Muscle layer of colon (tissue), 2 donors: ENCODE data around the gene FAM151A.

Experiments
- H3K27ac ChIP-seq: one replicate; pipeline ENCODE4 v1.7.0; 2013; ENCODE audit warnings: low read depth, mild to moderate bottlenecking, low read length, moderate library complexity
- H3K27me3 ChIP-seq, 2 donors: one replicate each; pipeline ENCODE4 v1.7.0; 2013; ENCODE audit warnings: low read length in 2 of 2, mild to moderate bottlenecking in 2 of 2; ENCODE audit not compliant: insufficient read depth in 2 of 2, control insufficient read depth in 1 of 2
- H3K36me3 ChIP-seq: one replicate; pipeline ENCODE4 v1.7.0; 2013; ENCODE audit warnings: mild to moderate bottlenecking, low read length; ENCODE audit not compliant: insufficient read depth
- H3K4me1 ChIP-seq: one replicate; pipeline ENCODE4 v1.7.0; 2013; ENCODE audit warnings: mild to moderate bottlenecking, low read length; ENCODE audit not compliant: insufficient read depth
- H3K4me3 ChIP-seq, 2 donors: one replicate each; pipeline ENCODE4 v1.7.0; 2013; ENCODE audit warnings: low read length in 2 of 2, low read depth in 1 of 2, mild to moderate bottlenecking in 1 of 2, moderate library complexity in 1 of 2
- H3K9ac ChIP-seq: one replicate; pipeline ENCODE4 v1.7.0; 2013; ENCODE audit warnings: low read length
- H3K9me3 ChIP-seq: one replicate; pipeline ENCODE4 v1.7.0; 2013; ENCODE audit warnings: mild to moderate bottlenecking, low read length
- donor health status: abdominal sarcoma.
- donor health status: Adenocarcinoma of cecum.

Gene FAM151A

DNA sequence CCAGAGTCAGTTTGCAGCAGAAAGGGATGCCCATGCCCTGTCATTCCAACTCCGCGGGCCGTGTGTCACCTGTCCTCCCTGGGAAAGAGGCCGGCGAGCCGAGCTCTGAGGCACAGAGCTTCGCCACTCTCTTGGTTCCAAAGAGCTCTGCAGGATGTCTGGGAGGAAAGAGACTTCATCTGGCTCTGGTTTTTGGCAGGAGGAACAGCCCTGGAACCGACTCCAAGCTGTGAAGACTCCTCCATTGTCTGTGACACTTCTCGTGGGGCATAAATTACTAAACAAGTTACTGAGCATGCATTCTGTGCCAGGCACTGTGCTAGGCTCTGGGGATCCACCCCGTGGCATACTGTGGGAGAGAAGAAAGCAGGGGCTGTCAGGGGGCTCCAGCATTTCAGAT lies 3.9 kb upstream of the FAM151A start:
- H3K4me1 ChIP-seq = no peaks in the 10 kb centered on the region

DNA sequence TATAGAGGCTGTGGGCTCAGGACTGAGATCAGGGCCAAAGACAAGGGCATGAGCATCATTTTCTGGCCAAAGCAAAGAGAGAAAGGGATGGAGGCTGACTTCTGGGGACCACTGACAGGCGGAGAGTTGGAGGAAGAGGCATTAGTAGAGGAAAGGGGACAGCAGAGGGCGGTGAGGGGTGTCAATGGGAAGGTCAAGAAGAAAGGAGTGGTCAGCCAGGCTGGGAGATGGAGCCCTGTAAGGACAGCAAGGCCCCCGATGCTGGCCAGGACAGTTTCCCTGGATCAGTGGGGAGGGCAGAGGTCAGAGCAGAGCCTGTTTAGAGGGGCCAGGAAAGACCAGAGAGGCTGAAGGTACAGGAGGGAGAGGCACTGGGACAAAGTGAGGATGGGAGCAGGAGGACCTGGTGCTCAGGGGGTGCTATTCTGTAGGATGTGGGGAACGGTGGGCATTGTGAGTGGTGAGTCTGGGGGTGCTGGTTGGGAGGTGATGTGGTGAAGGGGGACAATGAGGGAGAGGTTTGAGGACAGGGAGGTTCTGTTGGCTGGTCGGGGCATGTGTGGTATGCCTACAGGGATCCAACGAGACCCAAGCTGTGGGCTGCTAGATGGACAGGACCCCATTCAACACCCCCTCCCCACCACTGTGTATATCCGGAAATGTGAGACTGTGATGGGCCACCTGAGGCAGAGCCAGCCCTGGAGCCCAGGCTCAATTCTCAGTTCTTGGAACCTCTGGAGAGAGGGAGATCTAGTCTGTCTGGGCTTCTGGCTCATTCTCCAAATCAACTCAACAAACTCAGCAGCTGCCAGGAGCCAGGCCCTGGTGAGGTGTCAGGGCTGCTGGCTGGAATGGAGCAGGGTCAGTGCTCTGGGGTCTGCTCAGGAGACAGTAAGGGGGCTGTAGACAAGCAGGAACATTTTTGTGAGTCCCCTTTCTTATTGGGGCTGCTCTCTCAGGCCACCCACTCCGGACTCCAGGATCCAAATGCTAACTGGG lies 1.4 kb upstream of the FAM151A start:
- no peak overlapping the region for H3K9ac ChIP-seq
- no peaks in the 10 kb centered on the region for H3K36me3 ChIP-seq
- no peak overlapping the region for H3K4me3 ChIP-seq
- no peak overlapping the region for H3K27ac ChIP-seq
- H3K4me1 ChIP-seq = no peaks in the 10 kb centered on the region
- no peaks in the 10 kb centered on the region for H3K27me3 ChIP-seq
- H3K9me3 ChIP-seq = no peaks in the 10 kb centered on the region

More for the DNA sequence above, 3.9 kb upstream of the FAM151A start:
- Histone ChIP-seq H3K9me3 (no peaks in the 10 kb centered on the region), H3K9ac (no peak overlapping the region), H3K36me3 (no peaks in the 10 kb centered on the region), H3K27ac (no peak overlapping the region), H3K27me3 (no peaks in the 10 kb centered on the region), H3K4me3 (no peak overlapping the region)

DNA sequence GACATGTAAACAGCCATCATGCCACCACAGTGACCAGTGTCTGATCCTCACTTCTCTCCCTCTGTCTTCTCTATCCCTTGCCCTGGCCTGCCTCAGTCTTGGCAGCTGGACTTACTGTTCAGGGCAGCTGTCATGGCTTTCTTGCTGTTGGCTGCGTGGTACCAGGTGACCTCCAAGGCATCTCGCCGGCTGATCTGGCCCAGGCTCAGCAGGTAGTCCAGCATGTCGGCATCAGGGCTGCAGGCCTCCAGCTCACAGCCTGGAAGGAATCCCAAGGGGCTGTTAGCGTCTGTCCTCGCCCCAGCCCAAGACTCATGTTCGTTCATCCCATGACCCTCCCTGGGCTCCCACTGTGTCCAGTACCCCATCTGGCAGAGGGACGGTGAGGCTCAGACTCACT lies 3.6 kb downstream of the FAM151A start:
- no peaks in the 10 kb centered on the region for H3K4me1 ChIP-seq
- H3K36me3 ChIP-seq = no peaks in the 10 kb centered on the region
- H3K4me3 ChIP-seq = no peak overlapping the region
- H3K27ac ChIP-seq = no peak overlapping the region
- H3K9ac ChIP-seq = no peak overlapping the region
- no peaks in the 10 kb centered on the region for H3K27me3 ChIP-seq
- no peaks in the 10 kb centered on the region for H3K9me3 ChIP-seq

DNA sequence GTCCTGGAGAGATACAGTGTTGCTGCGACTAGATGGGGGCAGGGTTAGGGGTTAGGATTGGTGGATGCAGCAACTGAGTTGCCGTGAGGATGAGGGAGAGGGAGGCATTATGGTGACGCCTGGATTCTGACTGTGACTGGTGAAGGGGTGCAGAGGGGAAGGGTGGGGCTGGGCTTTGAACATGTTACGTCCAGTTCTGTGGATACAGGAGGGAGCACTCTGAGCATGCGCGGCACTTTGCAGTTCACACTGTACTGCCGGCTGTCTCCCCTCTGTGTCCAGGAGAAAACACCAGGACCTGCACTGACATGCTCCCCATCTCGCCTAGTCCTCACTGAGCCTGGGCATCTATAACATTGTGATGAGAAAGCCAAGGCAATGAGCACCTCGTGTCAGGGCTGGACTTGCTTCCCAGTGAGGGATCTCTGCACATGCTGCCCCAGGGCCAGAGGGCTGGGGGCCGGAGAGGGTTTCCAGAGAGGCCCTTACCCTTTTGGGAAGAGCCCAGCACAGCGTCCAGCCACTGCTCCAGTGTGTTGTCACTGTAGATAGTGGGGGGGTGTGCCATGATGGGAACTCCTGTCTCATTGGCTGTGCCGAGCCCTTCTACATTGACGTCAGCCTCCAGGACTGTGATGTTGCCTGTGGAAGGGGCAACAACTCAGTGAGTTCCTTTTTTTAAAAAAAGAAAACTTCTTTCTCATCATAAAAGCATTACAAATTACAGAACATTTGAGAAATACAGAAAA lies 7.6 kb downstream of the FAM151A start:
- Histone ChIP-seq H3K4me1 (no peaks in the 10 kb centered on the region), H3K27me3 (no peaks in the 10 kb centered on the region), H3K9ac (no peak overlapping the region), H3K4me3 (no peak overlapping the region), H3K27ac (no peak overlapping the region), H3K9me3 (no peaks in the 10 kb centered on the region), H3K36me3 (no peaks in the 10 kb centered on the region)

DNA sequence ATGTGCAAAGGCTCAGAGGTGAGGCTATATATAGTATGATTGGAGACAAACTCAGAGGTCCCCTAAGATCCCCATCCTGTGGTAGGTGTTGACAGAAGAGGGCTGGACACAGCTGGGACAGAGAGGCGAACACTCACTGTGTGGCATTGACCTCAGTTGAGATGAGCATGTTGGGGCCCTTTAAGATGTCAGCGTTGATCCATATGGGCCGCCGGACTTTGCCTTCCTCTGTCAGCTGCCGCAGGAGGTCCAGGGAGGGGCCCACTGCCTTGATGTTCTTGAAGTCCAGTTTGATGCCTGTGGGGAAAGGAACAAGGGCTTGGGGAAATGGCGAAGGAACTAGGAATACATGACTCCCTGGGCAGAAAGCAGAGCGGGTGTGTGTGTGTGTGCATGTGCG lies 8.8 kb downstream of the FAM151A start:
- Histone ChIP-seq H3K27ac (no peak overlapping the region), H3K9me3 (no peaks in the 10 kb centered on the region), H3K4me1 (no peaks in the 10 kb centered on the region), H3K4me3 (no peak overlapping the region), H3K9ac (no peak overlapping the region), H3K36me3 (no peaks in the 10 kb centered on the region), H3K27me3 (no peaks in the 10 kb centered on the region)

DNA sequence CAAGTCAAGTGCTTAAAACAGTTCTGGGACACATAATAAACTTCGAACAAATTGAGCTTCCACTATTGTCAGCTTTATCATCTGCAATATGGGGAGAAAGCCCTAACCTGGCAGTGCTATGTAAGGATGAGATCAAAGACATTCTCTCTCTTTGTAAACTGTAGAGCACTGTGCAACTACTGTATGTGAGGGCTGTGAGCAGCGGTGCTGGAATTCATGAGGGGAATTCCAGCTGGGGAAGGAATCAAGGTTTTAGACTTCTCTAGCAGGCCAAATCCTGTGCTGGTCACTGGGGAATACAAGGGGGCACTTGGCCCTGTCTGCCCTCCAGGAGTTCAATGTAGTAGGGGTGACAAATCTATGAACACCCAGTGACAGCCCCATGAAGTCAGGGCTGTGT lies 9.3 kb downstream of the FAM151A start:
- Histone ChIP-seq H3K36me3 (no peaks in the 10 kb centered on the region), H3K9ac (no peak overlapping the region), H3K27ac (no peak overlapping the region), H3K4me3 (no peak overlapping the region), H3K4me1 (no peaks in the 10 kb centered on the region), H3K27me3 (no peaks in the 10 kb centered on the region), H3K9me3 (no peaks in the 10 kb centered on the region)

DNA sequence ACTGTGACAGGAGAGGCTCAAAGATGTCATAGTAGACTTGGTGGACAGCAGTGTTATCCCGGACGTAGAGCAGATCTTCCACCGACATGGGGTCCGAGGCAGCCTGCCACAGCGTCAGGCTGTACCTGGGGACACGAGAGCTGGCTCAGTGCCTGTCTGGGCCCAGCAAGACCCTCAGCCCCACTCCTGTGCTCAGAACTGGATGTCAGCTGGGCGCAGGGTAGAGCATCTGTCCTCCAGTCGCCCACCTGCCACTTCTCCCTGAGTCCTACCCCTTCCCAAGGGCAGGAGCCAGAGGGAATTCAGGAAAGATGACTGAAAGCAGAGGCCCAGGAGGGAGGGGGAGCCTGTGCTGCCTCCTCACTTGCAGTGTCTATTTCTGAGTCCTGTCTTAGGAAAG lies 11.7 kb downstream of the FAM151A start:
- H3K4me1 ChIP-seq = no peaks in the 10 kb centered on the region
- H3K9ac ChIP-seq = no peak overlapping the region
- H3K27me3 ChIP-seq = no peaks in the 10 kb centered on the region
- no peak overlapping the region for H3K4me3 ChIP-seq
- peaks cover 11% of the 10 kb centered on the region for H3K36me3 ChIP-seq
- no peak overlapping the region for H3K27ac ChIP-seq
- no peaks in the 10 kb centered on the region for H3K9me3 ChIP-seq

DNA sequence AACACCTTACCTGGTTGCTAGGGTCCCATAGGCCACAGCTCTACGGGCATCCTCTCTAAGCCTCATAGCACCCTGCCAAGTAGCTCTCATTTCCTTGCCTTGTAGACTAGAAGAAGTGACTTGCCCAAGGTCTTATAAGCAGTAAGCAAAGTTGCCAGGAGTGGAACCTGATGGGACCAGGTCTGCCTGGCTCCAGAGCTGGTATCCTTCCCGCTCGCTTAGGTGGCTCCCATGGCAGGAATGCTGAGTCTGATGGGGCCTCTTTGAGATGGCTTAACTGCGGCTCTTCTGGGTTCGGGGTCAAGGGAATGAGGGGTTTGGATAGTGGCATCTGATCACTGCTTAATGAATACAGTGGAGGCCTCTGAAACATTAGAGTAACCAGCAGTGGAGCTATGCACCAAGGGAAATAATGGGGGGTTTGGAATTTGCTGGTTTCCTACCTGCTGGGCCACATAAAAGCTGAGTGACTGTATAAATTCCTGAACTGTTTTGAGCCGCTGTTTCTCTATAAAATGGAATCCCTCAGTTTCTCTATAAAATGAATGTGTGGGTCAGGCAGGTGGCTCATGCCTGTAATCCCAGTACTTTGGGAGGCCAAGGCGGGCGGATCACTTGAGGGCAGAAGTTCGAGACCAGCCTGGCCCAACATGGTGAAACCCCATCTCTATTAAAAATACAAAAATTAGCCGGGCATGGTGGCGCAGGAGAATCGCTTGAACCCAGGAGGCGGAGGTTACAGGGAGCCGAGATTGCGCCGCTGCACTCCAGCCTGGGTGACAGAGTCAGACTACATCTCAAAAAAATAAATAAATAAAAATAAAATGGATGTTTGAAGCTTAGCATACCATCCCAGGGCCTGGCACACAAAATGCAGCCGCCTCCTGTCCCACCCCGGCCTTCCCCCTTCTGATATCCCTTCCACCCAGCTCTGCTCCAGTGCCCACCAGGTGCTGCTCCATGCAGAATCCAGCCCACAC lies 12.4 kb downstream of the FAM151A start:
- no peaks in the 10 kb centered on the region for H3K27me3 ChIP-seq
- no peaks in the 10 kb centered on the region for H3K4me1 ChIP-seq
- no peak overlapping the region for H3K27ac ChIP-seq
- peaks cover 16% of the 10 kb centered on the region for H3K36me3 ChIP-seq
- H3K9me3 ChIP-seq = no peaks in the 10 kb centered on the region
- H3K9ac ChIP-seq = no peak overlapping the region
- H3K4me3 ChIP-seq = no peak overlapping the region

DNA sequence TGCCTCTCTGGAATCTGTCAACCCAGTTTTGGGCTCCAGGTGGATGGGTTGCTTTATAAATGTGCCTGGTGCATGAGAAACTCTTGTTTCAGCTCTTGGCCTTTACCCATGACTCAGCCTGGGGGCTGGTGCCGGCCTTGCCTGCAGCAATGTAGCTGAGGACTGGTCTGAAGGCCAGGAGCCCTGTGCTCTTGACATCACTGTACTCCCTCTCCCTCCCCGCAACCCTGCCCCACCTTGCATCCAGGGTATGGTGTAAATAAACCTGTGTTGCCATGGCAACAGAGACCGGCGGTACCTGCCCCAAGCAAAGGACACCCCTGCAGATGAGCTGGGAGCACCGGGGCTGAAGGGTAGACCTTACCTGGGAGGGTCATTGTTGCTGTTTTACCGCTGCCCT lies 13.3 kb downstream of the FAM151A start:
- Histone ChIP-seq H3K36me3 (peaks cover 16% of the 10 kb centered on the region), H3K4me3 (no peak overlapping the region), H3K27ac (no peak overlapping the region), H3K9ac (no peak overlapping the region), H3K4me1 (no peaks in the 10 kb centered on the region), H3K27me3 (no peaks in the 10 kb centered on the region), H3K9me3 (no peaks in the 10 kb centered on the region)

DNA sequence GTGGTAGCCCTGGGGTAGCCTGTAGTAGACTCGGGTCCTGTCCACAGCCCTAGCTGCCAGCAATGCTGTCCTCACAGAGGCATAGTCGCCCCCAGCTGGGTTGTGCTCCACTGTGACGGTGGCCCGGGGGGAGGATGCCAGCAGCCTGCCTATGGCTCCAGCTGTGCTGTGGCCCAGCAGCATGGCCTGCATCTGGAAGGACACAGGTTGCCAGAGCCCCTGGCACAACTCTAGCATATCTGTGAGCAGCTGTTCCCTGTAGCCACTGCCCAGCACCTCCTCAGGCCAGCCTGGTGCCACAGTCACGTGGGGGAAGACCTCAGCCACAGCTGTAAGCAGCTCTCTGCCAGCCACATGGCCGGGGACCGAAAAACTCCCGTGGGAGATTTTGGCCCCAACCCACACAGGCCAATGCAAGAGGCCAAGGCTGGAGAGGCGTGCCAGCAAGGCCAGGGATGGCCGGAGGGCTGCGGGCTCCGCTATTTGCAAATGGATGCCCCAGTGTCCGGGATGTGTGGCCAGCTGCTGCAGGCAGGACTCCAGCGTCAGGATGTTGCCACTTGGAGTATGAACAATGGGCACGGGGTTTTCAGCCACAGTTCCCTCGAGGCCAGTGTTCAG lies 13.9 kb downstream of the FAM151A start:
- peaks cover 16% of the 10 kb centered on the region for H3K36me3 ChIP-seq

More for the DNA sequence above, 13.9 kb downstream of the FAM151A start:
- H3K4me1 ChIP-seq = no peaks in the 10 kb centered on the region
- H3K9ac ChIP-seq = no peak overlapping the region
- no peak overlapping the region for H3K4me3 ChIP-seq
- H3K27me3 ChIP-seq = no peaks in the 10 kb centered on the region
- no peak overlapping the region for H3K27ac ChIP-seq
- H3K9me3 ChIP-seq = no peaks in the 10 kb centered on the region
